ENCODE measurements around the gene IFT122.

DNA sequence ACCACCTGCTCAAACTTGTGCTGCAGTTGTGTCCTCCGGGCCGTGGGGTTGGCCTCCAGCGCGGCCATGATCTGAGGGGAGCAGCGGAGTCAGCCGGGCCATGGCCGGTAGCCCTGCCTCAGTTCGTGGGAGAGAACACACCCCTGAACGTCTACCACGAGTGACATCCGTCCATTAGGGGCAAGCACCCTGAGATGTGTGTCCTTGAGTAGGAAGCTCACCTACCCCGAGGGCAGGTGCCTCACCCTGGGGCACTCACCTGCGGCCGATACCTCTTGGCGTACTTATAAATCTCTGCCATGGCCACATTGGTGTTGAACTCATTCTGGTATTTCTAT, 116.3 kb downstream of the IFT122 start:
- TF ChIP-seq, protein P1, sequence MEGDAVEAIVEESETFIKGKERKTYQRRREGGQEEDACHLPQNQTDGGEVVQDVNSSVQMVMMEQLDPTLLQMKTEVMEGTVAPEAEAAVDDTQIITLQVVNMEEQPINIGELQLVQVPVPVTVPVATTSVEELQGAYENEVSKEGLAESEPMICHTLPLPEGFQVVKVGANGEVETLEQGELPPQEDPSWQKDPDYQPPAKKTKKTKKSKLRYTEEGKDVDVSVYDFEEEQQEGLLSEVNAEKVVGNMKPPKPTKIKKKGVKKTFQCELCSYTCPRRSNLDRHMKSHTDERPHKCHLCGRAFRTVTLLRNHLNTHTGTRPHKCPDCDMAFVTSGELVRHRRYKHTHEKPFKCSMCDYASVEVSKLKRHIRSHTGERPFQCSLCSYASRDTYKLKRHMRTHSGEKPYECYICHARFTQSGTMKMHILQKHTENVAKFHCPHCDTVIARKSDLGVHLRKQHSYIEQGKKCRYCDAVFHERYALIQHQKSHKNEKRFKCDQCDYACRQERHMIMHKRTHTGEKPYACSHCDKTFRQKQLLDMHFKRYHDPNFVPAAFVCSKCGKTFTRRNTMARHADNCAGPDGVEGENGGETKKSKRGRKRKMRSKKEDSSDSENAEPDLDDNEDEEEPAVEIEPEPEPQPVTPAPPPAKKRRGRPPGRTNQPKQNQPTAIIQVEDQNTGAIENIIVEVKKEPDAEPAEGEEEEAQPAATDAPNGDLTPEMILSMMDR (conservative IDR thresholded peaks at IDR 0.05; ENCODE audit: low read length): no peak
- TF ChIP-seq EZH2phosphoT487 (IDR thresholded peaks at IDR 0.05; ENCODE audit: borderline replicate concordance, low read depth, low read length): no peak
